ENCODE measurements around the gene PPM1H. TPM values are rescaled to one million over a fixed set of nuclear protein-coding genes. Genes with fewer than 3 reads are reported as not detected.

Gene PPM1H
- total and polyA plus RNA-seq, 2 of the 8 experiments (the other 6 are each of a cell fraction or from before 2014, with no cell fraction given): 16.4 to 36.1 TPM

- DNase-seq (ENCODE audit: low read depth in 1 of 2, low spot score in 2 of 2) (no peak), FAIRE-seq (no peak)
- Histone ChIP-seq H3K9me3 (ENCODE audit: insufficient read depth in 2 of 2, low read depth in 1 of 2, low read length in 1 of 2) (no peaks in the 10 kb centered on the region), H3K4me1 (replicated peaks in 1 of 4; ENCODE audit: control insufficient read depth in 3 of 4, insufficient read depth in 4 of 4, low read length in 3 of 4) (peaks cover 0 to 6% (median 4%) of the 10 kb centered on the region in 4 experiments; a peak in 4 of 7 replicates), H2BK120ac (replicated peaks; ENCODE audit: low read depth, low read length) (no peak overlapping the region), H4K91ac (replicated peaks; ENCODE audit: insufficient read length, low read length) (no peak overlapping the region), H3K9ac (replicated peaks in 1 of 4; ENCODE audit: extremely low read depth in 1 of 4, low read depth in 3 of 4, low read length in 3 of 4) (no peak overlapping the region), H3K27me3 (replicated peaks in 1 of 4; ENCODE audit: control insufficient read depth in 3 of 4, extremely low read depth in 1 of 4, insufficient read depth in 3 of 4, low read length in 3 of 4) (no peaks in the 10 kb centered on the region), H3K56ac (replicated peaks; ENCODE audit: insufficient read length, low read depth, low read length) (no peak overlapping the region), H2AFZ (ENCODE audit: low read length) (no peak overlapping the region), H3K79me2 (ENCODE audit: control insufficient read depth in 1 of 2, insufficient read depth in 2 of 2, low read length in 2 of 2) (peaks cover 0 to 3% of the 10 kb centered on the region in 2 experiments; a peak in 1 of 4 replicates), H4K20me1 (replicated peaks in 1 of 2; ENCODE audit: control insufficient read depth in 1 of 2, insufficient read depth in 2 of 2, low read length in 2 of 2) (no peaks in the 10 kb centered on the region), H3K18ac (ENCODE audit: extremely low read depth, low read length) (no peak overlapping the region), H3K23me2 (ENCODE audit: low read depth, low read length) (no peaks in the 10 kb centered on the region), H2BK20ac (ENCODE audit: low read length) (no peak overlapping the region), H3K4ac (replicated peaks; ENCODE audit: insufficient read length, low read depth, low read length) (no peak overlapping the region), H2AK5ac (ENCODE audit: low read depth, low read length) (no peak overlapping the region), H3K23ac (ENCODE audit: insufficient read length) (no peak overlapping the region), H3K4me2 (ENCODE audit: insufficient read depth in 1 of 2, low read depth in 2 of 2, low read length in 2 of 2) (no peak overlapping the region), H4K5ac (ENCODE audit: insufficient read length, low read depth, low read length) (no peak overlapping the region), H2BK12ac (ENCODE audit: low read depth, low read length) (no peak overlapping the region), H2BK15ac (ENCODE audit: low read length) (no peak overlapping the region), H3K36me3 (ENCODE audit: control insufficient read depth in 2 of 4, insufficient read depth in 4 of 4, low read length in 3 of 4) (0 out of 8 replicates have a peak, but pooled peaks cover 0 to 3% (median 0%) of the 10 kb centered on the region in 4 experiments), H4K8ac (ENCODE audit: extremely low read depth, insufficient read depth, low read length) (no peak overlapping the region), H3K4me3 (ENCODE audit: extremely low read depth in 1 of 4, insufficient read depth in 2 of 4, low read depth in 3 of 4, low read length in 4 of 4) (no peak overlapping the region), H2BK5ac (ENCODE audit: low read depth, low read length) (no peak overlapping the region), H3K27ac (ENCODE audit: low read depth, low read length) (no peak overlapping the region), H3K79me1 (ENCODE audit: low read depth, low read length) (no peaks in the 10 kb centered on the region; the same call in 1 of the 2 replicates), H3K14ac (ENCODE audit: insufficient read length) (no peak overlapping the region)
- ChIA-PET POLR2A (ENCODE audit: partially characterized antibody) (interaction anchor here (1.0 kb wide), 1 partner anchor 185 kb away, joined by 3 read pairs; no protein-coding TSS in a partner anchor), CTCF (ENCODE audit: partially characterized antibody) (interaction anchor here (0.6 to 10.5 kb wide), 6 partner anchors 9 to 211 kb away, joined by 3 to 96 read pairs (median 3); no protein-coding TSS in a partner anchor)
- WGBS, 2 experiments (ENCODE audit: extremely low coverage in 1 of 2, insufficient coverage in 1 of 2, insufficient read length in 1 of 2, insufficient replicate concordance in 2 of 2, low coverage in 1 of 2, low lambda C conversion rate in 2 of 2, missing lambda C conversion rate in 1 of 2): 70% methylated on average over 4 of the region's 4 CpGs; no CpG with 5 or more reads in 1 of the 2 experiments
- no peak for TF ChIP-seq ASH2L (IDR thresholded peaks at IDR 0.05; ENCODE audit: low read length)
- no peak for TF ChIP-seq SAP30 (IDR thresholded peaks at IDR 0.05; ENCODE audit: insufficient read depth, insufficient replicate concordance, low read length)
- no peak for TF ChIP-seq RFX5 (IDR thresholded peaks at IDR 0.05; ENCODE audit: borderline replicate concordance, low read depth, low read length)
- TF ChIP-seq RNF2 (IDR thresholded peaks at IDR 0.05; ENCODE audit: borderline replicate concordance, low read depth, low read length, missing control alignments, poor library complexity, severe bottlenecking): no peak
- no peak for TF ChIP-seq CBX8 (IDR thresholded peaks at IDR 0.05; ENCODE audit: borderline replicate concordance, low read depth, low read length)
- no peak for TF ChIP-seq SRF (IDR thresholded peaks at IDR 0.05; ENCODE audit: low read depth, low read length)
- TF ChIP-seq CHD2 (IDR thresholded peaks at IDR 0.05; ENCODE audit: low read length): no peak
- no peak for TF ChIP-seq JUN (IDR thresholded peaks at IDR 0.05; ENCODE audit: low read depth, low read length)
- no peak for TF ChIP-seq ATF2 (IDR thresholded peaks at IDR 0.05; ENCODE audit: low read length)
- no peak for TF ChIP-seq CBX5 (IDR thresholded peaks at IDR 0.05; ENCODE audit: low read depth, low read length)
- no peak for TF ChIP-seq MAX (IDR thresholded peaks at IDR 0.05)
Observed at GRCh38 chr12:62787611-62788010, 147.3 kb downstream of the PPM1H start.
